Astrocyte (in vitro differentiated cells and primary cell): ENCODE results near the gene DEFB110. TPM values are rescaled to one million over a fixed set of nuclear protein-coding genes. Genes with fewer than 3 reads are reported as not detected.

Source experiments
- total RNA-seq: library from RNA; stranded (reverse); gene quantifications from 2 replicates; pipeline ENCODE4 v1.2.1, GENCODE V29; 2021

Gene DEFB110
- total RNA-seq, 1 donor from 2014 or later, result not detected

Other genes starting within 250 kb of the DEFB110 start
- not detected in 2 replicates for gene PGK2, start 234.7 kb downstream of the DEFB110 start, total RNA-seq
- not detected in 2 replicates for gene CRISP1, start 155.5 kb downstream of the DEFB110 start, total RNA-seq
- not detected in 2 replicates for gene DEFB114, start 57.8 kb downstream of the DEFB110 start, total RNA-seq
- not detected in 2 replicates for gene DEFB113, start 52.4 kb downstream of the DEFB110 start, total RNA-seq
- gene DEFB112, start 27.9 kb upstream of the DEFB110 start, total RNA-seq, result not detected in 2 replicates